LNCAP (cell line): ENCODE measurements around the gene FRAS1.

Experiments
- CTCF ChIP-seq: fragments of 450-650 bp; IDR thresholded peaks from 2 replicates; pipeline ENCODE4 v1.5.1; 2017; ENCODE audit warnings: mild to moderate bottlenecking

The FRAS1 gene

DNA sequence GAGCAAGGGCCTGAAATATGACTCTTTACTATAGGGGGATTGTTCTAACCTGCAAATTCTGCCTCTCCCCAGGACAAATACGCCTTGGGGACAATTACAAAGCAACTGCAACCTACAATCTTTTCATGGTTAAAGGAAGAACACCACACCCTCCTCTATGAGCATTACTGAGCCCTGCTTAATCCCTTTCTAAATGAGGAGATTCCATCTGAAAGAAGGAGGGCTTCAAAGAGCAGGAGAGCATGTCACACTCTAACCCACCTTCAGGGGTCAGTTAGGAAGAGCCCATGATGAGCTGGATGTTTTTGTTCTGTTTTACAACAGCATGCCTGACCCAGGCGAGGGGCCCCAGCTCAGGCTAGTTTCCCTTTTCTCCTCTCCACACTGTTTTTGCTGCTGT lies 360.5 kb downstream of the FRAS1 start:
- no peak for TF ChIP-seq CTCF

DNA sequence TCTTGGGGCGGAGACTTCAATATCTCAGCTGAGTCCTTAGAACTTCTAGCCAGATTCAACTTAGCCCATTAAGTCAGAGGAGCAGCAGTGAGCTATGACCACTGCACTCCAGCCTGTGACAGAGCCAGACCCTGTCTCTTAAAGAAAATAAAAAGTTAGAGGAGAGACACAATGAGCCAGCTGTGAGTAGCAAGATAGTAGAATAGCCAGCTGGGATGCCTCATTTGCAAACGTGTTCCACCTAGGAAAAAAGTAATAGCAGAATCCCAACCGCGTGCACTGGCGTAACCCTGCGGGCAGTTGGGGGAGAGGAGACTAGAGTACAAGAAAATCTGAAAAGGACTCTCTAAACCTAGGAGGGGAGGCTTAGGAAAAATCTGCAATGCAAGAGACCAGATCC lies 361.3 kb downstream of the FRAS1 start:
- no peak for TF ChIP-seq CTCF

- no peak for TF ChIP-seq CTCF
Measured at GRCh38 chr4:78423790-78424189, 366.7 kb downstream of the FRAS1 start.

DNA sequence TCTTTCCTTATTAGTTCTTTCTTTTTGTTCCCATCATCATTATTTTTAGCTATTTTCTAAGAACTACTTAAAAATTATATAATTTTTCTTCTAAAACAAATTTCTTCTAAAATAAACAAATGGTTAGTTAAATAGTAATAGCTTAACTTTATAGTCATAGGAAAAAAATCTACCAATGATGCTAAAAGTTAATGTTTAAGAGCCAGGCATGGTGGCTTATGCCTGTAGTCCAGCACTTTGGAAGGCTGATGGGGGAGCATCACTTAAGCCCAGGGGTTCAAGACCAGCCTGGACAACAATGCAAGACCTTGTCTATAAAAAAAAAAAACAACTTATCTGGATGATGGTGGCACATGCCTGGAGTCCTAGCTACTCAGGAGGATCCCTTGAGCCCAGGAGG lies 367.3 kb downstream of the FRAS1 start:
- TF ChIP-seq CTCF: no peak

DNA sequence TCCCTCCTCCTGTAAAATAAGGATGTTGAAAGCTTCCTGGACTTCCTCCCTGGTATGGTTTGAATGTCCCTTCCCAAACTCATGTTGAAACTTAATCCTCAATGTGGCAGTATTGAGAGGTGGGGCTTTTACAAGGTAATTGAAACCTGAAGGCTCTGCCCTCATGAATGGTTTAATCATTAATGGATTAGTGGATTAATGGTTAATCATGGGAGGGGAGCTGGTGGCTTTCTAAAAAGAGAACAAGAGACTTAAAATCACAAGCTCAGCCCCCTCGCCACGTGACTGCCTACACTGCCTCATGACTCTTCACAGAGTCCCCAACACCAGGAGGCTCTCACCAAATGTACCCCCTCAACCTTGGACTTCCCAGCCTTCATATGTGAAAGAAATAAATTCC lies 369.8 kb downstream of the FRAS1 start:
- TF ChIP-seq CTCF: no peak

DNA sequence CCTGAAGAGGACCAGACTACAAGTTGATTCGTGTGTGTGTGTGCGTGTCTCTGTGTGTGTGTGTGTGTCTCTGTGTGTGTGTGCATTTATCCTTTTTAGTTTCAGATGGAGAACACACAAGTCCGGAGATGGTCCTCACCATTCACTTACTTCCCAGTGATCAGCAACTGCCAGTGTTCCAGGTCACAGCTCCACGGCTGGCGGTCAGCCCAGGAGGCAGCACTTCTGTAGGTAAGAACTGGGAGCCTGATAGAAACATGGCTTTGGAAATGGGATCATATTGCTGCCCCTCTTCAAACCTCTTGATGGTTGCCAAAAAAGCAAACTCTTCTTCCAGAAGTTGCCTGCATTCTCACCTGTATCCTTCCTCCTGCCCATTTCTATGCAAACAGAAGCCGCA lies 371.9 kb downstream of the FRAS1 start:
- TF ChIP-seq CTCF: no peak

GRCh38 chr4:78432896-78433295 lies 375.8 kb downstream of the FRAS1 start:
- TF ChIP-seq CTCF: no peak

DNA sequence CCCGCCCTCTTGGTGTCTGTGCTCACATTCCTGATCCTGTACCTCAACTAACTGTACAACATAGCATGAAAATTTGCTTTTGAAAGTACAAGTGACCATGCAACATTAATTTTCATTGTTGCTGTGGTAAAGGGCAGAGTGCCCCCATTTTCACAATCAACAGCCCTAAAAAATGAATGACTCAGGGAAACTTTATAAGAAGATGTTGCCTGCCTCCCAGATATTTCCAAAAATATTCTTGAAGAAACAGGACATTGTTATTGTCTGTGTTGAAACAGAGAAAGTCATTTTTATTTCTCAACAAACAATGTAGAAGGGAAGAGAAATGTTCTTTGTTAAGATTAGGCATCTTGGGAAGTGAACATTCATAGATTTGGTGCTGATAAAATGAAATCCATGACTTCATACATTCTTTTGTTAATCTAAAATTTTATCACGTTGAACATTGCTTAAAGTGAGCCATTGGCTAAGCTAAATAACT lies 380.5 kb downstream of the FRAS1 start:
- TF ChIP-seq CTCF: no peak
